ENCODE results near the gene GAD1.

GAD1 gene

GRCh38 chr2:170815746-170816503 is 762 bp upstream of the GAD1 start:
- H3K4me3 ChIP-seq: peak overlapping the region; percentile 74
- no peak overlapping the region for H3K27ac ChIP-seq
- DNase-seq (ENCODE audit: low read depth, low spot score): no peak
- no peak overlapping the region for H3K9ac ChIP-seq (ENCODE audit: insufficient read length)
- H3K36me3 ChIP-seq (ENCODE audit: insufficient read depth, low read length): no peaks in the 10 kb centered on the region
- no peaks in the 10 kb centered on the region for H3K9me3 ChIP-seq (ENCODE audit: low read depth, low read length)
- TF ChIP-seq FOXP2 (optimal IDR thresholded peaks at IDR 0.05; ENCODE audit: control extremely low read depth, extremely low read length, insufficient read depth) (no peak), EZH2 (IDR thresholded peaks at IDR 0.05) (no peak), POLR2AphosphoS5 (IDR thresholded peaks at IDR 0.05; ENCODE audit: borderline replicate concordance, low read depth, low read length) (no peak)

GRCh38 chr2:170817093-170818035 is 677 bp downstream of the GAD1 start:
- TF ChIP-seq POLR2AphosphoS5 (IDR thresholded peaks at IDR 0.05; ENCODE audit: borderline replicate concordance, low read depth, low read length): no peak
- no peak for TF ChIP-seq FOXP2 (optimal IDR thresholded peaks at IDR 0.05; ENCODE audit: control extremely low read depth, extremely low read length, insufficient read depth)
- TF ChIP-seq EZH2 (IDR thresholded peaks at IDR 0.05): no peak
- H3K36me3 ChIP-seq (ENCODE audit: insufficient read depth, low read length): no peaks in the 10 kb centered on the region
- DNase-seq (ENCODE audit: low read depth, low spot score): no peak
- no peaks in the 10 kb centered on the region for H3K9me3 ChIP-seq (ENCODE audit: low read depth, low read length)
- peak overlapping the region; percentile 74 for H3K4me3 ChIP-seq
- no peak overlapping the region for H3K27ac ChIP-seq
- H3K9ac ChIP-seq (ENCODE audit: insufficient read length): no peak overlapping the region

GRCh38 chr2:170818036-170818751 is 1.5 kb downstream of the GAD1 start:
- H3K4me3 ChIP-seq: peak overlapping the region; percentile 74

GRCh38 chr2:170818752-170819470 is 2.2 kb downstream of the GAD1 start:
- Histone ChIP-seq H3K9ac (ENCODE audit: insufficient read length) (no peak overlapping the region), H3K9me3 (ENCODE audit: low read depth, low read length) (no peaks in the 10 kb centered on the region), H3K4me3 (no peak overlapping the region), H3K36me3 (ENCODE audit: insufficient read depth, low read length) (no peaks in the 10 kb centered on the region), H3K27ac (no peak overlapping the region)
- no peak for DNase-seq (ENCODE audit: low read depth, low spot score)
- TF ChIP-seq FOXP2 (optimal IDR thresholded peaks at IDR 0.05; ENCODE audit: control extremely low read depth, extremely low read length, insufficient read depth): no peak
- no peak for TF ChIP-seq EZH2 (IDR thresholded peaks at IDR 0.05)
- no peak for TF ChIP-seq POLR2AphosphoS5 (IDR thresholded peaks at IDR 0.05; ENCODE audit: borderline replicate concordance, low read depth, low read length)

More at GRCh38 chr2:170818036-170818751, 1.5 kb downstream of the GAD1 start:
- Histone ChIP-seq H3K27ac (no peak overlapping the region), H3K9me3 (ENCODE audit: low read depth, low read length) (no peaks in the 10 kb centered on the region), H3K36me3 (ENCODE audit: insufficient read depth, low read length) (no peaks in the 10 kb centered on the region), H3K9ac (ENCODE audit: insufficient read length) (no peak overlapping the region)
- DNase-seq (ENCODE audit: low read depth, low spot score): no peak
- TF ChIP-seq EZH2 (IDR thresholded peaks at IDR 0.05) (no peak), FOXP2 (optimal IDR thresholded peaks at IDR 0.05; ENCODE audit: control extremely low read depth, extremely low read length, insufficient read depth) (no peak), POLR2AphosphoS5 (IDR thresholded peaks at IDR 0.05; ENCODE audit: borderline replicate concordance, low read depth, low read length) (no peak)

GRCh38 chr2:170819680-170820664 is 3.3 kb downstream of the GAD1 start:
- Histone ChIP-seq H3K36me3 (ENCODE audit: insufficient read depth, low read length) (no peaks in the 10 kb centered on the region), H3K9ac (ENCODE audit: insufficient read length) (no peak overlapping the region), H3K9me3 (ENCODE audit: low read depth, low read length) (no peaks in the 10 kb centered on the region), H3K4me3 (no peak overlapping the region), H3K27ac (no peak overlapping the region)
- TF ChIP-seq EZH2 (IDR thresholded peaks at IDR 0.05): no peak
- no peak for TF ChIP-seq FOXP2 (optimal IDR thresholded peaks at IDR 0.05; ENCODE audit: control extremely low read depth, extremely low read length, insufficient read depth)
- no peak for TF ChIP-seq POLR2AphosphoS5 (IDR thresholded peaks at IDR 0.05; ENCODE audit: borderline replicate concordance, low read depth, low read length)
- DNase-seq (ENCODE audit: low read depth, low spot score): no peak

GRCh38 chr2:170820757-170821530 is 4.3 kb downstream of the GAD1 start:
- H3K9ac ChIP-seq (ENCODE audit: insufficient read length): no peak overlapping the region
- H3K9me3 ChIP-seq (ENCODE audit: low read depth, low read length): no peaks in the 10 kb centered on the region
- no peak overlapping the region for H3K27ac ChIP-seq
- no peak overlapping the region for H3K4me3 ChIP-seq
- no peak for TF ChIP-seq FOXP2 (optimal IDR thresholded peaks at IDR 0.05; ENCODE audit: control extremely low read depth, extremely low read length, insufficient read depth)
- no peak for TF ChIP-seq EZH2 (IDR thresholded peaks at IDR 0.05)
- no peak for TF ChIP-seq POLR2AphosphoS5 (IDR thresholded peaks at IDR 0.05; ENCODE audit: borderline replicate concordance, low read depth, low read length)
- H3K36me3 ChIP-seq (ENCODE audit: insufficient read depth, low read length): no peaks in the 10 kb centered on the region
- no peak for DNase-seq (ENCODE audit: low read depth, low spot score)
